ENCODE results near the gene ACKR2.

DNA sequence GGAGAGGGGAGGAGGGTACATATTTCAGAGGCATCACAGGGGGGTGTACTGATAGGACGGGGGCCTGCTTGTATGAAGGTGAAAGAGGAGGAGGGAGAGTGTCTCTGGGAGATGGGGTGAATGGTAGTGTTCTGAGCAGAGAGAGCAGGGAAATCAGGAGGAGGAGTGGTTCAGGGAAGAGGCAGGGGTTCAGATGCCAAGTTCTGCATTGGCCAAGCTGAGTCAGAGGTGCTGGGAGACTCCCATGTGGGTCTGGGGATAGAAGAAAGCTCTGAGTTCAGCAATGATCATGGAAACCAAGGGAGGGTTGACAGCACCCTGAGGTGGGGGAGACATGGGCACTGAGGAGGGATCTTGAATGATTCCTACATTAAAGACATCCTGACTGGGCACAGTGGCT is 63.5 kb downstream of the ACKR2 start:
- TF ChIP-seq, protein P1, sequence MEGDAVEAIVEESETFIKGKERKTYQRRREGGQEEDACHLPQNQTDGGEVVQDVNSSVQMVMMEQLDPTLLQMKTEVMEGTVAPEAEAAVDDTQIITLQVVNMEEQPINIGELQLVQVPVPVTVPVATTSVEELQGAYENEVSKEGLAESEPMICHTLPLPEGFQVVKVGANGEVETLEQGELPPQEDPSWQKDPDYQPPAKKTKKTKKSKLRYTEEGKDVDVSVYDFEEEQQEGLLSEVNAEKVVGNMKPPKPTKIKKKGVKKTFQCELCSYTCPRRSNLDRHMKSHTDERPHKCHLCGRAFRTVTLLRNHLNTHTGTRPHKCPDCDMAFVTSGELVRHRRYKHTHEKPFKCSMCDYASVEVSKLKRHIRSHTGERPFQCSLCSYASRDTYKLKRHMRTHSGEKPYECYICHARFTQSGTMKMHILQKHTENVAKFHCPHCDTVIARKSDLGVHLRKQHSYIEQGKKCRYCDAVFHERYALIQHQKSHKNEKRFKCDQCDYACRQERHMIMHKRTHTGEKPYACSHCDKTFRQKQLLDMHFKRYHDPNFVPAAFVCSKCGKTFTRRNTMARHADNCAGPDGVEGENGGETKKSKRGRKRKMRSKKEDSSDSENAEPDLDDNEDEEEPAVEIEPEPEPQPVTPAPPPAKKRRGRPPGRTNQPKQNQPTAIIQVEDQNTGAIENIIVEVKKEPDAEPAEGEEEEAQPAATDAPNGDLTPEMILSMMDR (conservative IDR thresholded peaks at IDR 0.05; ENCODE audit: low read length): no peak
- no peak for TF ChIP-seq EZH2phosphoT487 (IDR thresholded peaks at IDR 0.05; ENCODE audit: borderline replicate concordance)
